ENCODE results near the gene IFT25. TPM values are rescaled to one million over a fixed set of nuclear protein-coding genes. Genes with fewer than 3 reads are reported as not detected.
A peak's percentile ranks its signal among the peaks of the same experiment; 100 is the strongest.

Gene IFT25
- total RNA-seq, 1 donor from 2014 or later = 37.9 TPM

DNA sequence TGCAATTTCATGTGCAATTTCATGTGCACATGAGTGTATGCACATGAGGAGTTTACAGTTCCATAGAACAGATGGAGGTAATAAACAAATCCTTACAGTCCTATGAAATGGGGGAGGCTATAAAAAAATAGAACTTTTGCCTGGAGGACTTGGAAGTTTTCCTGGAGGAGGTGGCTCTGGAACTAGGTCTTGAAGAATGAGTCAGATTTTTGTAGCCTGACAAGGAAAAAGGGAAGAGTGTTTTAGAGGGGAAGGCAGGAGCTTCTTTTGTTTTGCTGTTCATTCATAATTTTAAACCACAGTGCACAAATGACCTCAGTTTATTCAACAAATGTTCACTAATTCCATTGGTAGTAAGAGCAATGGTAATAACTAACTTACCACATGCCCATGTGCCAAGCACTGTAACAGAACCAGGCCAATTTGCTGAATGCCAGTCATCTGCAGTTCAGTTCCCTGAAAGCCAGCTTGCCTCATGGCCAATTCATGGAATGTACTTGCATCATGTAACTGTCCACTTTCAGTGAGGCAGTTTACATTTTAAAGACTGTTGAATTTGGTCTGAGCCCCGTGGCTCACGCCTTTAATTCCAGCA lies 48.8 kb downstream of the IFT25 start:
- no peak overlapping the region for H3K4me3 ChIP-seq (ENCODE audit: low read depth, low read length)
- TF ChIP-seq CTCF (conservative IDR thresholded peaks at IDR 0.05; ENCODE audit: low read depth, low read length) = no peak
- DNase-seq (ENCODE audit: low read depth) = peak; percentile 92

DNA sequence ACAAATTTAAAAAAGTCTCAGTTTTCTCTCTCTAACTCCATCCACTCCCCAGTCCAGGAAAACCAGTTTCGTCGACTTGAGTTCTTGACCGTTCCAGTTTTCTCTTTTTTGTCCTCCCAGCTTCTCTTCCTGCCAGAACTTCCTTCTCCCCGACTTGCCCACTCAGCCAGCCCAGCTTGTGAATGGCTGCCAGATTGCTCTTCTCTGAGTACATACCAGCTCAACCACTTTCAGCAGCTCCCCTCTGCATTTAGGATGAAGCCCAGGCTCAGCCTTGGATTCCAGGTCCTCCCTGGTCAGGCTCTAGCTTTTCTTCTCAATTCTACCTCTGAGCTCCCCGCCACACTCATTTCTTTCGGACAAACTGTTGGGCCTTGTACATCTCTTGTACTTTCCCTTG lies 50.1 kb downstream of the IFT25 start:
- no peak for TF ChIP-seq CTCF (conservative IDR thresholded peaks at IDR 0.05; ENCODE audit: low read depth, low read length)
- no peak for DNase-seq (ENCODE audit: low read depth)
- H3K4me3 ChIP-seq (ENCODE audit: low read depth, low read length) = no peak overlapping the region

GRCh38 chr1:53894644-53895043 lies 50.9 kb downstream of the IFT25 start:
- no peak for DNase-seq (ENCODE audit: low read depth)
- no peak for TF ChIP-seq CTCF (conservative IDR thresholded peaks at IDR 0.05; ENCODE audit: low read depth, low read length)
- H3K4me3 ChIP-seq (ENCODE audit: low read depth, low read length) = no peak overlapping the region

DNA sequence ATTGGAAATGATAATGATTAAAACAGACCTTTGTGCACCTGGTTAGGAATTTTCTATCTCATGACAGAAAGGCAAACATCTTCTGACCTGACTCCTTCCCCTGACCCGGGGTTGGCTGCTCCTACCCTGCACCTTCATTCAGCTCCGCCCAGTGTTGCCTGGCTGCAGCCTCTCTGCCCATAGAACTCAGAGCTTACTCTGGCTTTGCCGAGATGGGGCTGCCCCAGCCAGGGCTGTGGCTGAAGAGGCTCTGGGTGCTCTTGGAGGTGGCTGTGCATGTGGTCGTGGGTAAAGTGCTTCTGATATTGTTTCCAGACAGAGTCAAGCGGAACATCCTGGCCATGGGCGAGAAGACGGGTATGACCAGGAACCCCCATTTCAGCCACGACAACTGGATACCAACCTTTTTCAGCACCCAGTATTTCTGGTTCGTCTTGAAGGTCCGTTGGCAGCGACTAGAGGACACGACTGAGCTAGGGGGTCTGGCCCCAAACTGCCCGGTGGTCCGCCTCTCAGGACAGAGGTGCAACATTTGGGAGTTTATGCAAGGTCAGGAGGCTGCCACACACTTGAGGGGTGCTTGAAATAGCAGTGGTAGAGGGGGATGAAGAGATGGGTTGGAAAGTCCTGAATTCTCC lies 51.4 kb downstream of the IFT25 start, which contains the start of gene DIO1:
TSS of gene DIO1 (plus strand) at position 189 of the 638 bp plus-strand sequence. CDS start at position 213, 24 bp downstream.
- no peak for DNase-seq (ENCODE audit: low read depth)
- no peak for TF ChIP-seq CTCF (conservative IDR thresholded peaks at IDR 0.05; ENCODE audit: low read depth, low read length)
- no peak within 1 kb of the TSS for H3K4me3 ChIP-seq (ENCODE audit: low read depth, low read length)

GRCh38 chr1:53892911-53893310 lies 52.6 kb downstream of the IFT25 start:
- DNase-seq (ENCODE audit: low read depth) = no peak

GRCh38 chr1:53891678-53892077 lies 53.8 kb downstream of the IFT25 start:
- H3K4me3 ChIP-seq (ENCODE audit: low read depth, low read length) = no peak overlapping the region
- no peak for DNase-seq (ENCODE audit: low read depth)
- no peak for TF ChIP-seq CTCF (conservative IDR thresholded peaks at IDR 0.05; ENCODE audit: low read depth, low read length)

More at GRCh38 chr1:53892911-53893310, 52.6 kb downstream of the IFT25 start:
- no peak overlapping the region for H3K4me3 ChIP-seq (ENCODE audit: low read depth, low read length)
- TF ChIP-seq CTCF (conservative IDR thresholded peaks at IDR 0.05; ENCODE audit: low read depth, low read length) = no peak

- no peak for TF ChIP-seq CTCF (conservative IDR thresholded peaks at IDR 0.05; ENCODE audit: low read depth, low read length)
- no peak for DNase-seq (ENCODE audit: low read depth)
- no peak overlapping the region for H3K4me3 ChIP-seq (ENCODE audit: low read depth, low read length)
These were observed 54.5 kb downstream of the IFT25 start for GRCh38 chr1:53891018-53891417.
